ENCODE measurements around the gene REV3L. TPM values are rescaled to one million over a fixed set of nuclear protein-coding genes. Genes with fewer than 3 reads are reported as not detected.

The REV3L gene
- total and polyA plus RNA-seq, 2 donors (not counting 3 experiments of a cell fraction or from before 2014, with no cell fraction given), result 6.0 to 22.7 TPM

DNA sequence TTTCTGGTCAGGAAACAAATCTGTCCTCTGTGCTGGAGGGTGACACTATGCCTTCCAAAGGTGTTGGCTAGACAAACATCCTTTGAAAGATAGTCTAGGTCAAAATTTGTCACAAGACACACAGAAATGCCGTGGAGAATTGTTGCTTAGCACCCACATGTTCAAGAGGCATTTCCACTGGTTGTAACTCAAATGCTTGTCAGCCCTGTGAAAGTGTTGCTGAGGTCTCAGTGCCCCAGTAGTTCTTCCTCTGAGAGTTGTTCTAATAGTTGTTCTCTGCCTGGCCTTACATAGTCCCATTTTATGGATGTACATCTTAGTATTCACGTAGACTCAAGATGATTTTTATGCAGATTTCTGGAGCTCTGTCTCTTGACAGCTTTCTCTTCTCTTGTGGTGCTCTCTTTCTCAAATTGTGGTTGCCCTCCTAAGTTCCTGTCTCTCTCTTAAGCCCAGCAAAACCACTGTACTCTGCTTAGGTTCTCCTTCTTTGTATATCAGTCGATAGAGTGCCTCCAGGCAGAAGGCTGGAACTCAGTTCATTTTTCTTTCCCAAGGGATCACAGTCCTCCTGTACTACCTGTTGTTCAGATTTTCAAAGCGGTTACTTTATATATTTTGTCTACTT is 39.5 kb upstream of the REV3L start:
- DNase-seq (ENCODE audit: low read depth, low spot score), result no peak
- dilution Hi-C loops (cut with MboI; ENCODE audit: extremely low pct_ligation_motif_present, low sequenced_read_pairs), result no loop called here
- BruUV-seq (replicated peaks), result no TSS peak

DNA sequence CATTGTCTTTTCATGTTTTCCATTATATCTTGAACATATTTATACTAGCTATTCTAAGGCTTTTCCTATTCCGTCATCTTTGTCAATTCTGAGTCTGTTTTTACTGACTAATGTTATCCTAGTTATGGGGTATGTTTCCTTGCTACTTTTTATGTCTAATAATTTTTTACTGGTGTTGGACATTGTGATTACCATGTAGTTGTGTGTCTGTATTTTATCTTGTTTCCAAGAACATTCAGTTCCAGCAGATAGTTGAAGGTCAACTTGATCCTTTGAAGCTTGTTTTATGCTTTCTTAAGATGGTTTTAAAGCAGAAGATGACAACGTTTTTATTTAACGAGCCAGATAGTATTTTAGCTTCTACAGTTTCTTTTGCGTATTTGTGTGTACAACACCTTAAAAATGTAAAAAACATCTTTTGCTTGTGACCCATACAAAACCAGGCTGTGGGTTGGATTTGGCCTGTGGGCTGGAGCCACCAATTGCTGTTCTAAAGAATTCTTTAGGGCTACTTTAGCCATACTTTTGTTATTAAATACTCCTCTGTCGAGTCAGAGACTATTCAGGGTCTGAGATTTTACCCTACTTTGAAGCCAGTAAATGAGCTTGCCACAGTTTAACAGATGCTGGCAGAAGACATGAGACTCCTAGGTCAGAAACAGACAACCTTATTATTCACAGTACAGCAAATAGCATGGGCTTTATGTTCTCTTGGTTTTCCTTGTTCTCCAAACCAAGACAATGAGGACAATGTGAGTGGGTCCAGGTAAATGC is 38.7 kb upstream of the REV3L start:
- H4K20me1 ChIP-seq (replicated peaks; ENCODE audit: control insufficient read depth, extremely low read depth, insufficient read depth, low read length), result no peaks in the 10 kb centered on the region
- H3K27ac ChIP-seq (ENCODE audit: insufficient read depth, low read depth, low read length), result no peak overlapping the region
- no peaks in the 10 kb centered on the region for H3K27me3 ChIP-seq (ENCODE audit: control insufficient read depth in 2 of 2, insufficient read depth in 2 of 2, low read length in 2 of 2)
- no peaks in the 10 kb centered on the region for H3K9me3 ChIP-seq (replicated peaks; ENCODE audit: control insufficient read depth, insufficient read depth, low read length)
- dilution Hi-C loops (cut with MboI; ENCODE audit: extremely low pct_ligation_motif_present, low sequenced_read_pairs) (no loop called here), intact Hi-C loops (cut with micrococcal nuclease) (no loop called here)
- no peak overlapping the region for H3K9ac ChIP-seq (replicated peaks; ENCODE audit: extremely low read depth, insufficient read depth, low read length)
- POLR2A ChIA-PET, result interaction anchor here (0.6 kb wide), 1 partner anchor 39 kb away, joined by 3 read pairs; the partner anchor contains the start of gene REV3L
- no peaks in the 10 kb centered on the region for H3K79me2 ChIP-seq (ENCODE audit: control insufficient read depth, insufficient read depth, low read length)
- FAIRE-seq, result no peak
- H2AFZ ChIP-seq (ENCODE audit: low read depth, low read length), result no peak overlapping the region
- H3K4me1 ChIP-seq (ENCODE audit: control insufficient read depth, extremely low read depth, insufficient read depth, low read length), result no peaks in the 10 kb centered on the region
- H3K36me3 ChIP-seq (ENCODE audit: control insufficient read depth in 2 of 2, extremely low read depth in 1 of 2, insufficient read depth in 2 of 2, low read length in 2 of 2), result no peaks in the 10 kb centered on the region
- BruUV-seq (replicated peaks), result no TSS peak
- H3K4me3 ChIP-seq (replicated peaks in 1 of 3; ENCODE audit: insufficient read depth in 1 of 3, low read depth in 1 of 3, low read length in 3 of 3), result no peak overlapping the region
- no peak for DNase-seq (ENCODE audit: low read depth, low spot score)
- no peaks in the 10 kb centered on the region for H3K9me1 ChIP-seq (replicated peaks; ENCODE audit: control insufficient read depth, extremely low read depth, insufficient read depth, low read length)
- no peak overlapping the region for H3K4me2 ChIP-seq (ENCODE audit: insufficient read depth, low read length)
- CTCF ChIA-PET, result no interaction called here
- TF ChIP-seq FOS (IDR thresholded peaks at IDR 0.05; ENCODE audit: borderline replicate concordance, insufficient read depth, low read length) (no peak), POLR2AphosphoS5 (IDR thresholded peaks at IDR 0.05; ENCODE audit: insufficient read depth, low read depth, low read length) (no peak), EZH2 (IDR thresholded peaks at IDR 0.05; ENCODE audit: borderline replicate concordance, low read depth, low read length, severe bottlenecking) (no peak)

More for the DNA sequence above, 39.5 kb upstream of the REV3L start:
- Histone ChIP-seq H3K27me3 (ENCODE audit: control insufficient read depth in 2 of 2, insufficient read depth in 2 of 2, low read length in 2 of 2) (no peaks in the 10 kb centered on the region), H3K79me2 (ENCODE audit: control insufficient read depth, insufficient read depth, low read length) (no peaks in the 10 kb centered on the region), H4K20me1 (replicated peaks; ENCODE audit: control insufficient read depth, extremely low read depth, insufficient read depth, low read length) (no peaks in the 10 kb centered on the region), H3K36me3 (ENCODE audit: control insufficient read depth in 2 of 2, extremely low read depth in 1 of 2, insufficient read depth in 2 of 2, low read length in 2 of 2) (no peaks in the 10 kb centered on the region), H3K4me3 (replicated peaks in 1 of 3; ENCODE audit: insufficient read depth in 1 of 3, low read depth in 1 of 3, low read length in 3 of 3) (no peak overlapping the region), H3K4me2 (ENCODE audit: insufficient read depth, low read length) (no peak overlapping the region), H3K9me1 (replicated peaks; ENCODE audit: control insufficient read depth, extremely low read depth, insufficient read depth, low read length) (no peaks in the 10 kb centered on the region), H2AFZ (ENCODE audit: low read depth, low read length) (no peak overlapping the region), H3K27ac (ENCODE audit: insufficient read depth, low read depth, low read length) (no peak overlapping the region), H3K9me3 (replicated peaks; ENCODE audit: control insufficient read depth, insufficient read depth, low read length) (no peaks in the 10 kb centered on the region), H3K9ac (replicated peaks; ENCODE audit: extremely low read depth, insufficient read depth, low read length) (no peak overlapping the region), H3K4me1 (ENCODE audit: control insufficient read depth, extremely low read depth, insufficient read depth, low read length) (no peaks in the 10 kb centered on the region)
- POLR2A ChIA-PET, result no interaction called here
- TF ChIP-seq MYC (IDR thresholded peaks at IDR 0.05; ENCODE audit: low read depth, low read length) (no peak), POLR2A (IDR thresholded peaks at IDR 0.05; ENCODE audit: low read depth, low read length) (no peak), FOS (IDR thresholded peaks at IDR 0.05; ENCODE audit: borderline replicate concordance, insufficient read depth, low read length) (no peak)
- intact Hi-C loops (cut with micrococcal nuclease), result no loop called here
- FAIRE-seq, result no peak
- CTCF ChIA-PET, result interaction anchor here (1.7 kb wide), 1 partner anchor 44 kb away, joined by 4 read pairs; no protein-coding TSS in a partner anchor

Data from endothelial cell of umbilical vein (primary cell).